Posterior vena cava (tissue), 2 donors: Measurements from ENCODE around the gene RIMS4. TPM values are rescaled to one million over a fixed set of nuclear protein-coding genes. Genes with fewer than 3 reads are reported as not detected.

ENCODE experiments used
- DNase-seq: peaks from one replicate; pipeline ENCODE4 v3.0.0-alpha.2; 2020; ENCODE audit warnings: low spot score
- intact Hi-C, 2 donors: fragments of 100-400 bp; cut with DNase I; formaldehyde crosslinking; loops; one replicate each; pipeline versions ENCODE4 v1.14.1 to v1.14.2; 2022 to 2023
- long read RNA-seq, 2 donors: library from polyadenylated mRNA; unstranded; transcript quantifications; one replicate each; pipeline ENCODE4 v2.0.0, GENCODE V29; 2020 to 2021
- total RNA-seq, 2 donors: library from RNA; stranded (reverse); fragmentation: NEBNext Ultra II Directional; extraction: Animal tissue kit (Norgen Biotek cat#: 25700); gene quantifications; one replicate each; pipeline ENCODE4 v1.2.1, GENCODE V29; 2021
- donor health status: DM: yes; HTN: yes; CAD: no.
- donor health status: DM: yes; HTN: yes; CAD: no.

Gene RIMS4
- total RNA-seq: 1 to 10 TPM; 5.6 to 6.6 TPM
- long read RNA-seq, donor 1, partial matches to known transcripts: 0 of 2 reads
- long read RNA-seq, donor 1, other reads (novel, unspliced or antisense): 2 of 2 reads
- long read RNA-seq, donor 2, partial matches to known transcripts: 0 of 4 reads
- long read RNA-seq, donor 2, other reads (novel, unspliced or antisense): 4 of 4 reads

DNA sequence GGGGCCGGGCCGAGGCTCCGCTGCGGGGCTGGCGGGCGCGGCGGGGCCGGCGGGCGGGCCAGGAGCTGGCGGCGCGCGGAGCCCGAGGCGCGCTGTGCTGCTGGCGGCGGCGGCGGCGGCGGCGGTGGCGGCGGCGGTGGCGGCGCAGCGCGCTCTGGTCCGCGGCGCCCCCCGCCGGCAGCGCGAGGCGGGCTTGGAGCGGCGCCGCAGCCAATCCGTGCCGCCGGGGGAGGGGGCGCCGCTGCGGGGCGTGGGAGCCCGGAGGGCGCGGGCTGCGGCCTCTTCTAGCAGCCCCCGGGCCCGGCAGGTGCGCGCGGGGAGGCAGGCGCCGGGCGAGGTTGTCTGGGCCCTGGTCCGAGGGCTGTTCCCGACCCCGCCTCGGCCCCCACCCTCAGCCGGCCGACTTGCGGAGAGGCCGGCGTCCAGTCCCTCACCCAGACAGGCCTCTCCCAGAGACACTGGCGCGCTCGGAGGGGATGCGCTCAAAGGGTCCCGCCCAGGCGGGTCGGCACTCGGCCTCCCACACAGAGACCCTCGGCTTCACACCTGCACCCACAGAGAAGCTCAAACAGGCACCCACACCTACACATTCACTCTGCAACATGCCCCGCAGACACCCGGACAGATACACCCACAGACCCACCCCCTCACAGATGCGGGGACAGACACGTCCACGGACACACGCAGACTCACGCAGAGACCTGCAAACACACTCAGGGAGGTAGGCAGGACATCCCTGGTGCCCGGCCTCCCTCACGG, at the start of gene RIMS4:
RIMS4 (minus strand) TSS at position 156 of the 759 bp plus-strand sequence. CDS start 275 bp downstream, outside the sequence.
- no peak for DNase-seq
- intact Hi-C loops: no loop called here

DNA sequence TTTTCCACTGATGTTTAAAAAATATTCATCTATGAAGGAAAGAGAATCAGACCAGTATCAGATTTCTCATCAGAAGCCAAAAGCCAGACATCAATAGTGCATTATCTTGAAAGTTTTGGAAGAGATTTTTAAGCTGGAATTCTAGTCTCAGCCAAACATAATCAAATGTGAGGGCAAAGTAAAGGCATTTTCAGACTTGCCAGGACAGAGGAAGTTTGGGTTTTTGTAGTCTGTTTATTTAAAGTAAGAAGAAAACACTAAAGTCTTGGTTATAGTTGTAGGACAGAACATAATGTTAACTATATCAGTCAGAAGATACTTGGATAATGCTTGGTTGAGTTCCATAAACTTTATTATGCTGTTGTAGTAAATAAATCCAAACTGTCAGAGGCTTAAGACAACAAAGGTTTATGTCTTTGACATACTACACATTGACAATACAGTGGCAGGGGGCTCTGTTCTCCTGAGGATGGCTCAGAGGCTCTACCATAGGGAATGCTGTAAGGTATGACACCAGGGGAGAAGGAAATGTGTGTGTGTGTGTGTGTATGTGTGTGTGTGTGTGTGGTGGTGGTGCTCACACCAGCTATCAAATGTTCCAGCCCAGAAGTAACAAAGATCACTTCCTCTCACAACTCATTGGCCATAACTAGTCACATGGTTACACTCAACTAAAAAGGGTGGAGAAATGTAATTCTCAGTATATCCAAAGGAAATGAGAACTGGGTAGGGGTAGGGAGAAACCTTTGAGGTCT, 48.4 kb upstream of the RIMS4 start:
- no peak for DNase-seq
- intact Hi-C loops: no loop called here

DNA sequence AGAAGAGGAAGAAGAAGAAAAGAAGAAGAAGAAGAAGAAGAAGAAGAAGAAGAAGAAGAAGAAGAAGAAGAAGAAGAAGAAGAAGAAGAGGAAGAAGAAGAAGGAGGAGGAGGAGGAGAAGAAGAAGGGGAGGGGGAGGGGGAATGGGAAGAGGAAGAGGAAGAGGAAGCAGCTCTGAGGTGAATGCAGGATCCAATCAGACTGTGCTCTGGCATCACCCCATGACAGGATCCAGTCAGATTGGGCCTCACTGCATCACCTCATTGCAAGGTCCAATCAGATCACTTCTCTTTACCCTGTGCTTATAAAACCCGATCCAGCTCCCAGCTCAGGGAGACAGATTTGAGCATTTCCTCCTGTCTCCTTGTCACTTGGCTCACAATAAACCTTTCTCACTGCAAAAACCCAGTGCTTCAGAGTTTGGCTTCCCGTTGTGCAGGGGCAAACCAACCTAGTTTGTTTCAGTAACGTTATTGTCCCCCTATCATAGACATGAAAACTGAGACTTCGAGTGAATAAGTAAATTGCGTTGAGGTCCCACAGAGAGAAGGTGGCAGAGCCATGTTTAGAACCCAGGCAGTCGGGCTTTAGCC, 46.6 kb upstream of the RIMS4 start:
- intact Hi-C loops: no loop called here
- no peak for DNase-seq

DNA sequence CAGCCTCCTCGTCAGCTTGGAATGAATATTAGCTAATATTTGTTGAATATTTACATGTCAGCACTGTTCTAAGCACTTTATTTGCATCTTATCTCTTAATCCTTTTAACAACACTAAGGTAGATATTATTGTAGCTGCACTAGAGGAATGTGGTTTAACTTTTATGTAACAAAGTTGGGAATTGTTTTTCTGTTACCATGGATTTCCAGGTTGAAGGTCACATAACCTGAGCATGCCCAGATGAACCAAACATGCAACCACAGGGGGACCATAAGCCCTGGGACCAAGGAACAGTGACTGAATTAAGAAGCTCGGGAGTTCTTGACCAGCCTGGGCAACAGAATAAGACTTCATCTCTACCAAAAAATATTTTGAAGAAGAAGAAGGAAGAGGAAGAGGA, 46.1 kb upstream of the RIMS4 start:
- intact Hi-C loops: no loop called here
- DNase-seq: no peak

DNA sequence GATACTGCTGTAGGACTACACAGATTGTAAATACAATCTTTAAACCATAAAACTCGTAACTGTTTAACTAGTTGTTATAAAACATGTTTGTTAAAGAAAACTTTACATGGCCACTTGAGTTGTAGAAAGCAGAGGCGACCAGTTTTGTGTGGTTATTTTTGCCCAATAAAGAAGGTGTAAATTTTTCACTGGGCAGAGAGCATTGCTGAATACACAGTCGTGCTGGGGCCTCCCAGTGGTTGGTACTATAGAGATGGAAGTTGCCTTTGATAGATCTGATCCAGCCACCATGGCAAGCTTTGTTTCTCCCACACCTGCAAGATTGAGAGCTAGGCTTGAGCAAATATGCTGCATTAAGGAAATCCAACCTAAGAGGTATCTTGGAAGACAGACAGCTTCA, 41.2 kb upstream of the RIMS4 start:
- no peak for DNase-seq
- intact Hi-C loops: no loop called here

DNA sequence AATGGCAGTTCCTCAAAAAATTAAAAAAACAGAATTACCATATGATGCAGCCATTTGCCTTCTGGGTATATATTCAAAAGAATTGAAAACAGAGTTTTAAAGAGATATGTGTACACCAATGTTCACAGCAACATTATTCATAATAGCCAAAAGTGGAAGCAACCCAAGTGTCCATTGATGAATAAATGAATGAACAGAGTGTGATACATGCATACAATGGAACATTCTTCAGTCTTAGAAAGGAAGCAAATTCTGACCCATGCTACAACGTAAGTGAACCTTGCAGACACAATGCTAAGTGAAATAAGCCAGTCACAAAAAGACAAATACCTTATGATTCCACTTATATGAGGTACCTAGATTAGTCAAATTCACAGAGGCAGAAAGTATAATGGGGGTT, 40.5 kb upstream of the RIMS4 start:
- DNase-seq: no peak
- intact Hi-C loops: no loop called here

DNA sequence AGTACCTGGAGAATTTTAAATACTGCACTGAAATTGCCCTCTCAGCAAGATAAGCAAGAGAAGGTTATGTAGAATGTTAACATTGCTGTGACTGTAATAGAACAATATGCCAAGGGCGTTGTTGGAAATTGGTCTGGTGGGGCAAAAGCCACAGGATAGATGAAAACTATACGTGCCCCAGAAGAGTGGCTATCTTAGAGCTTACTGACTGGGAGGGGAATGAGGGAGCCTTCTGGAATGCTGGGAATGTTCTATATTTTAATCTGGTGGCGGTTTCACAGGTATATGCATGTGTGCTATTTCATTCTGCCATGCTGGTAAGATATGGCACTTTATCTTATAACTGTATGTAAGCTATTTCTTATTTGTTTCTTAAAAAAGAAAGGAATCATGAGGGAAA, 39.9 kb upstream of the RIMS4 start:
- intact Hi-C loops: no loop called here
- DNase-seq: no peak

DNA sequence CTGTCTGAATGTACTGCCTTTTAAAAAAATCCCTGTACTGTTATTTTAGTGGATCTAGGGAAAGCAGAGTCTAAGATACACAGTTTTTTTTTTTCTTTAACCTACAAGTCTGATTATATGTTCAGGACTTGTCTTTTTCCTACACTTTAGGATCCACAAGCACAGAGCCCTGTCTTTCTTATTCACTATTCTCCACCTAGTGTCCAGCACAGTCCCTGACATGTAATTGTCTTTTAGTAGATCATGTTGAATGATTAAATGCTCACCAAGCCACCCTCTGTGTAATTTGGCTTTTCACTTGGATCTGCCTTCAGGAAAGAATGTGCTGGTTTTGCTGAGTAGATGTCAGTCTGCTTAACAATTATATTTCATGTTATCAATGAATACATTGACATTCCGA, 39.4 kb upstream of the RIMS4 start:
- intact Hi-C loops: loop anchor here in 1 of 2 donors (10.0 kb wide), 1 partner anchor 1845 kb away; no protein-coding TSS in a partner anchor

DNA sequence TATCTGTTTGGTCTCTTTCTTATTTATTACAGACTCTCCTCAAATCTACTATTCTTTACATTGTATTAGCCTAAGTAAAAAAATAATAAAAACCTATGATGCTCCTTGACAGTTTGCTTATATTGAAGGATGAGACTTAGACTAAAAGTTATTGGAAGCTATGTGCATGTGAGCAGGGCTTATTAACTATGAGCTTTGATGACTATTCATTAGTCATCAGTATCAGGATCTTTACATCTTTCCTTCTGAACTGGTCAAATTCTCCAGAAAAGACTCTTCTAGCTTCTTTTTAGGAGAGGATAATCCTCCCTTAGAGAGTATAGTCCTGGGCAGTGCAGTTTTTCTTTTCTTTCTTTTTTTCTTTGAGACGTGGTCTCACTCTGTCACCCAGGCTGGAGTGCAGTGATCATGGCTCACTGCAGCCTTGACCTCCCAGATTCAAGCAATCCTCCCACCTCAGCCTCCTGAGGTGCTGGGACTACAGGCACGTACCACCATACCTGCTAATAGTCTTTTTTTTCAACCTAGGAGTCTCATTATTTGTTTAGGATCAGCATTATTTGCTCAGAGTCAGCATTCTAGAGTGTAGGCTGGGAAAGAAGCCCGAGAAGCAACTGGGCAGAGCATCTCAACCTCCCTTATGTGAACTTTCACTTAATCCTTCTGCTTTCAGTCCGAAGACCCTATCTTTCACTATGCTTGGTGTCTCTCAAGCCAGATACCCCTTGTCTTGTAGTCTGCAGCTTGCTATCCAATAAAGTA, 38.1 kb upstream of the RIMS4 start:
- no peak for DNase-seq
- intact Hi-C loops: loop anchor here in 1 of 2 donors (10.0 kb wide), 1 partner anchor 1844 kb away; no protein-coding TSS in a partner anchor

More for the DNA sequence above, 39.4 kb upstream of the RIMS4 start:
- no peak for DNase-seq

DNA sequence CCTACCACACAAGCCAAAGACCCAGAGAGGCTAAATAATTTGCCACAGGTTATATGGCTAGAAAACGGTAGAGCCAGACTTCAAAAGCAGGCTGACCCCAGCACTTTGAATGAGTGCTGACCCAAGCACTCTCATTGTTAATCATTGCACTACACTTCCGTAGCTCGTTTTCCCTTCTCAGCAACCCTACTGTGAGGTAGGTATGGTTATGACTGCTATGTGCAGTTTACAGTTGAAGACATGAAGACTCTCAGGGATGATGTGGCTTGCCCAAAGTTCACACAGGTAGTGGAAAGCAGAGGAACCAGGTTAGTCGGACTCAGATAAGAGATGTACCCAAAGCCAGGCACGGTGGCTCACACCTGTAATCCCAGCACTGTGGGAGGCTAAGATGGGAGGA, 33.5 kb upstream of the RIMS4 start:
- no peak for DNase-seq
- intact Hi-C loops: loop anchor here in 1 of 2 donors (10.0 kb wide), 1 partner anchor 1839 kb away; no protein-coding TSS in a partner anchor

DNA sequence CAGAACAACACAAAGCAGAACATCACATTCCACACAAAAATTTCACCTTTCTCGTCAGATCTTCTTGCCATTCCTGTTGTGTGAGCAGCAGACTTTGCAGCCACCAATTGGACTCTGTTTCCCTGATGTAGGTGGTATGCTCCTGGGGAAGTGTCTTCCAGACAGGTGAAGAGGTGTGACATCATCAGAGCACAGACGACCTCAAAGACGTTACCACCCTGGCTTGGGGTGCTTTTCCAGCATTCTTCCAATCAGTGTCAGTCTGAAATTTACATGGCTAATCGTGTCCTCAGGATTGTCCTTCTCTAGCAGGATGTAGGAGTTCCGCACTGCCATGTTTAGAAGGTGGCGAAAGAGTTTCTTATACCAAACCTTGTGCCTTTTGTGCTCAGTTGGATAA, 31.6 kb upstream of the RIMS4 start:
- DNase-seq: no peak
- intact Hi-C loops: loop anchor here in 1 of 2 donors (10.0 kb wide), 1 partner anchor 1837 kb away; no protein-coding TSS in a partner anchor

DNA sequence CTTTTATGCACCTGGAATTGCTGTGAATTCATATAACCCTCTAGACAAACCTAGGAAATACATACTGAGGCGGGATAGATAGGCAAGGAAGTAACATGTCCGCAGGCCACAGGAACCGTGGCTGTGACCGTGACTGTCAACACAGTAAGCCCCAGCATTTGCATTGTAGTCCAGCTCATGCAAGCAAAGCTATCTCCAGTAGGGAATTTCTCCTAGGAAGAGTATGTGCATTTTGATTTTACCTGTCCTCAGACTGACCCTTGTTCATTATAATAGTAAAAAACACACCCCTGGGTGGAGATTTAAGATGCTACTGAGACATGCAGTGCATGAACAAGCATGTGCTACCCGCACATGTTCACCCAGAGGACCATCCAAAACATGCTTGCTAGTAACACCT, 30.5 kb upstream of the RIMS4 start:
- no peak for DNase-seq
- intact Hi-C loops: loop anchor here in 1 of 2 donors (10.0 kb wide), 1 partner anchor 1836 kb away; no protein-coding TSS in a partner anchor

DNA sequence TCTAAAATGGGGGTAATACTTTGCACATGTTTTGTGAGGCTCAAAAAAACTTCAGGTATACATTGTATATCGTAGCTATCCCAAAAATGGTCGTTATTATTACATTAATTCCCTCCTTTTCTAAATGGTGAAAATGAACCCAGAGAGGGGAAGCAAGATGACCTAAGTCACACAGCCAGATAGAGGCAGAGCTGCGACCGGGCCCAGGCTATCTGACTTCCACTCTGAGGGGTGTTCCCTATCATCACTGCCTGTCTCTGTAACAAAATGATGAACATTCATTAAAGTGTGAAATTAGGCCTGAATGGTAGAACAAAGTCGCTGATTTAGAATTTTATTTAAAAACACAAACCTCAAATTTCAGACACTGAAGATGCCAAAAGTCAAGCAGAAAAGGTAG, 29.1 kb upstream of the RIMS4 start:
- DNase-seq: no peak
- intact Hi-C loops: no loop called here

DNA sequence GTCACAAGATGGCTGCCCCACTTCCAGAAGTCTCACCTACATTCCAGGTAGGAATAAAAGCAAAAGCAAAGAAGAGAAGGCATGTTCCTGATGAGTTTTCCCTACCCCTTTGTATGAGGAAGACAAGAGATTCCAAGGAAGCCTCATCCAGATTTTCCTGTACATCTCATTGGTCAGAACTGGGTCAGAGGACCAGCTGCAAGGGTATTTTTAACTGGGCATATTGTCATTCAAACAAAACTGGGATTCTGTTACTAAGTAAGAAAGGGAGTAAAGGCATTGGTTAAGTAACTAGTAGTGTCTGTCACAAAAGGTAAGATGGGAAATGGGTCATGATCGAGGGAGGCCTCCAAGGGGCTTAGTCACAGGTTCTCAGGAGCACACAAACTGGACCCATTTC, 28.2 kb upstream of the RIMS4 start:
- no peak for DNase-seq
- intact Hi-C loops: no loop called here

DNA sequence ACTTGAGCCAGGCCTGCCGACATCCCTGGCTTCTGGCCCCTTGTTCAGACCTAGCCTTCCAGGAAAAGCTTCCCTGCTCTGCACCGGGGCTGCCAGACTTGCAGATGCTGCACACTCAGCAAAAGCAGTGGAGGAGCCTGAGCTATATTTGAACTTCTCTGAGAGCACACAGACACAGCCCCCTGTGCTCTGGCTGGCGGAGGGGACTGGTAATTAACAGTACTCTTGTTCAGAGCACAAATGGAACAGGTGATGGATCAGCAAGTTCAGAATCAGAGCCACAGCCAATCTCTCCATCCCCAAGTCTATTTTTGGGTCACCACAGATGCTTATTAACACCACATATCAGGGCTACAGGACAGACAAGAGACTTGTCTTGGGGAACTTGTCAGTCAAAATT, 27.6 kb upstream of the RIMS4 start:
- intact Hi-C loops: no loop called here

DNA sequence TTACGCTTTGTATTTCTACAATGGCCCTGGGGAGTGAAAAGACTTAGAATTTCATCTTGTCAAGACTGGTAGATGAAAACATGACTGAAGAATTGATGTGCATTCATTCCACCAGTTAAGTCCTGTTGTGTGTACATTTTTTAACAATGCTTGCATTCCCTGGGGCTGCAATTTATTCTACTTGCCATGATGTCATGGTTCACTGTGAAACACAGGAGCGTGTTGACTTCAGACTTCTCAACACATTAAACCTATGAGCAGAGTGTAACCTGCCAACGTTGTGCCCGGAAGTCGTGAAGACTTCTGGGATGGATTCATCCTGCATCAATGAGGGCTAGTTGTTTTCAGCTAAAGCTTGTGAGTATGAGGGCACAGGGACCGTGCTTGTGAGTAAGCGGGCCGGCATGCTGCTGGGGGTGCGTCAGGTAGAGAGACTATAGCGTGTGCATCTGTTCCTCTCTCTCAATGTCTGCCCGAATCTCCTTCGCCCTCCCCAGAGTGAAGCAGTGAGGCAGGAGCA, 26.3 kb upstream of the RIMS4 start:
- intact Hi-C loops: no loop called here
- DNase-seq: no peak

More for the DNA sequence above, 27.6 kb upstream of the RIMS4 start:
- no peak for DNase-seq

DNA sequence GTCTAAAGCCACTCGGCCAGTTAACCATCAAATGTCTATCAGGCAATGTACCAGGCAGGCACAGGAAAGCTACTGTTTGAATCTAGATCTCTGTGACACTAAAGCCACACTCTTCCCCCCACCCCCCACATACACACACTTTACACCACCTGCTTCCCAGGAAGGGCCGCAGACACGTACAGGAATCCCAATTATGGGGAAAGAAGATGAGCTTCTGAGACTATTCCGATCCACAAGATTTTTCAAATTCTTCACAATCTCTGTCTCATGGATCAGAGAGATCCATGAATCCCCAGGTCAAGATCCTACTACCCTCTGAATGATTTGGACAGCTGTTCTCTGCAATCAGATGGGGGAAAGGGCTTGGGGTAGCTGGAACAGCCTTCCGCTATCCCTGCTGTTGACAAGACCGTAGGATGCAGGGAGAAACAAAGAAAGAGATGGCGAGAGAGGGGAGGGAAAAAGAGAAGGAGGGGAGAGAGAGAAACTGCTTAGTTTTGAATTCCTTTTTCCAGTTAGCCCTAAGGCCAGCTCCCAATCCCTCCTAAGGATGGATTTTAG, 25.4 kb upstream of the RIMS4 start:
- no peak for DNase-seq
- intact Hi-C loops: no loop called here

DNA sequence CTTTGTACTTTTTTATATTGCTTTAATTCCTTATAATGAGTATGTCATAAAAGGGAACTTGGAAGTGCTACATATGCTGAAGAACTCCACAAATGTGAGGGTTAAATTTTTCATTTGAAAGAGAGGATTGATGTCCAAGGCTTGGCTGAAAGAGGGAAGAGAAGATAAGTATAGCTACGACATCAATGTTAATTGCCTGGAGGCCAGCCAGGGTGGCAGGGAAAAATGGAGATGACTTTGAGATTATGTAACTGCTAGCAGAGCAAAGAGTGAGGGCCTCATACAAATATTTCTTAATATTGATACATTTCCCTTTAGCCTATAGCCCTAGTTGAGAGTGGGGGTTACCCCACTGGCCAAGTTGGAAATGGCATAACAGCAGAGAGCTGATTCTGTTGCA, 24.8 kb upstream of the RIMS4 start:
- intact Hi-C loops: no loop called here
- no peak for DNase-seq
